ENCODE data around the gene CYB5D1.

DNA sequence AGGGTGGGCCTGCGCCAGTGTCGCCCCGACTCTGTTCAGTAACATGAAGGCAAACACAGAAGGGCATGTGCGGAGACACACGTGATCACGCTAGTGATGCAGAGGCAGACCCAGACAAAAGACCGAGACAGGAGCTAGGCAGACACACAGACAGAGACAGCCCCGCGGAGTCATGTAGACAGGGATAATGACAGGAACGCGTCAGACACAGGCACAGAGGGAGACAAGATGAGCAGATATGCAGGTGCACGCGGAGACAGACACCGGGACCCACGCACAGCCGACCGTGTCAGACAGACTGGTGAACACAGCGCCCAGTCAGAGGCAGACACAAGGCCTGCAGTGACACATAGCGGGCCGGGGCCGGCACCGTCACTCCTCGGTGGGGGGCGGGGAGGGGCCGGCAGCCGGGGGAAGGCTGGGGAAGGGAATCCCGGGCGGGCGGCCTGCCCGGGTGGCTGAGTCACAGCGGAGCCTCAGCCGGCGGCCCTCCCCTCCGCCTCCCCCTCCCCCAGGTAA is 16.3 kb upstream of the CYB5D1 start:
- TF ChIP-seq, protein P1, sequence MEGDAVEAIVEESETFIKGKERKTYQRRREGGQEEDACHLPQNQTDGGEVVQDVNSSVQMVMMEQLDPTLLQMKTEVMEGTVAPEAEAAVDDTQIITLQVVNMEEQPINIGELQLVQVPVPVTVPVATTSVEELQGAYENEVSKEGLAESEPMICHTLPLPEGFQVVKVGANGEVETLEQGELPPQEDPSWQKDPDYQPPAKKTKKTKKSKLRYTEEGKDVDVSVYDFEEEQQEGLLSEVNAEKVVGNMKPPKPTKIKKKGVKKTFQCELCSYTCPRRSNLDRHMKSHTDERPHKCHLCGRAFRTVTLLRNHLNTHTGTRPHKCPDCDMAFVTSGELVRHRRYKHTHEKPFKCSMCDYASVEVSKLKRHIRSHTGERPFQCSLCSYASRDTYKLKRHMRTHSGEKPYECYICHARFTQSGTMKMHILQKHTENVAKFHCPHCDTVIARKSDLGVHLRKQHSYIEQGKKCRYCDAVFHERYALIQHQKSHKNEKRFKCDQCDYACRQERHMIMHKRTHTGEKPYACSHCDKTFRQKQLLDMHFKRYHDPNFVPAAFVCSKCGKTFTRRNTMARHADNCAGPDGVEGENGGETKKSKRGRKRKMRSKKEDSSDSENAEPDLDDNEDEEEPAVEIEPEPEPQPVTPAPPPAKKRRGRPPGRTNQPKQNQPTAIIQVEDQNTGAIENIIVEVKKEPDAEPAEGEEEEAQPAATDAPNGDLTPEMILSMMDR (IDR thresholded peaks at IDR 0.05) = no peak
- TF ChIP-seq POLR2AphosphoS5 (IDR thresholded peaks at IDR 0.05; ENCODE audit: insufficient read depth in 1 of 2, low read depth in 1 of 2) = no peak

Data from vagina (tissue), 2 donors.